Epidermal melanocyte (primary cell): ENCODE measurements around the gene ZHX3.

ENCODE experiments used
- DNase-seq: peaks from one replicate; pipeline ENCODE4 v3.0.0; 2011; ENCODE audit warnings: low spot score; ENCODE audit not compliant: insufficient read length

ZHX3 gene

DNA sequence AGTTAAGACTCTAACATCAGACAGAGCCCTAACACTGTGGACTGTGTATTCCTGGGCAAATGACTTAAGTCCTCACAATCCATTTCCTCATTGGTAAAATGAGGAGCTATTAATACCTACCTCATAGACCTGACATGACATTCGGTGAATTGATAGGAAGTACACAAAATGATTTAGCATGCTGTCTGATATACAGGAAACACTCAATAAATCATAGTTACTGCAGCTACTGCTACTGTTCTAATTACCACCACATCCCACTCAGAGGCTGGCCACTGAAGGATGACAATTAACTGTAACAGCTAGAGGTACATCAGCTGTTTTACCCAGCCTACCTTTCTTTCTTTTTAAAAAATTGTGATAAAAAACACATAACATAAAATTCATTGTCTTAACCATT is 92.4 kb downstream of the ZHX3 start:
- DNase-seq, result no peak

DNA sequence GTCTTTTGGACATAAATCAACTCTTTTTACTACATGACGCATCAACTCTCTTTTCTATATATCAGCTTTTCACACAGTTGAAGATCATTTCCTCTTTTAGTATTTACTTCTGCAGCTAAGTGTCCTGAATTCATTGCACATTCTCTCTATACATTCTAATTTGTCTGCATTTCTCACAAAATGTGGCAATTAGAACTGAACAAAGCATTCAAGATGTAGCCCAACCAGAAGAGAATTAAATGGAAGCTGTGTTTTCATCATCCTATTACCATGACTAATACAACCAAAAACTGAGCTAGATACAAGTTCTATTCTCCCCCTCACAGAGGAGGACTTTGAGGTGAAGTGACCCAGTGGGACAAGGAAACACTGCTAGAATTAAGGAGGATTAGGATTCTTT is 93.2 kb downstream of the ZHX3 start:
- DNase-seq, result no peak

DNA sequence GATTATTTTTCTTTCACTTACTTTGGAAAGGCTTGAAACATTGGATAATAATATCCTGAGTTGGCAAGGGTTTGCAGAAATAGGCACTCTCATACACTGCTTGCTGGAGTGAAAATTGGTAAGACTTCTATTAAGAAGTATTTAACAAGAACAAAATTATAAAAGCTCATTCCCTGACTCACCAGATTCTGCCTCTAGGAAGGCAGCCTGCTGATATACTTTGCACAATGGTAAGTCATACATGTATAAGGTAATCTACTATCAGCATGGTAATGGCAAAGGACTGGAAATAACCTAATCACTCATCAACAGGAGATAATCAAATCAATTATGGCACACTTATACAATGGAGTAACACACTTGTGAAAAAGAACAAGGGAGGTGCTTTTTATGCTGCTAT is 94.4 kb downstream of the ZHX3 start:
- DNase-seq, result no peak

GRCh38 chr20:41222703-41223102 is 94.8 kb downstream of the ZHX3 start:
- DNase-seq, result no peak

- no peak for DNase-seq
These were observed 95.2 kb downstream of the ZHX3 start for GRCh38 chr20:41222296-41222695.

GRCh38 chr20:41221614-41222218 is 95.8 kb downstream of the ZHX3 start:
- no peak for DNase-seq

DNA sequence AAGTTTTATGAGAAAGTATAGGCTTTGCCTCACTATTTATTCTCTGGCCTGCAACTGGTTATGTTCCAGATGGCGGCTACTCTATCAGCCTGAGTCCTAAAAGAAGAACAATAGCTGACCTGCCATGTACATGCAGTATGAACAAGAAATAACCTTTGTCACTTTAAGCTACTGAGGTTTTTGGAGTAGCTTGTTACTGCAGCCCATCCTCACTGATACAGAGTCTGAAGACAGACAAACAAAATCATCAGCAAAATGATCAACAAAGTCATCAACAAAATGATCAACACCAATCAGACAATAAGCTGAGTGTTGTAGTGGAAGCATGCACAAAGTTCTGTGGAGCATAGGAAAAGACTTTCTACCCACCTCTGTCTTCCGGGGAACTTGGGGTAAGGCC is 97.7 kb downstream of the ZHX3 start:
- no peak for DNase-seq

- DNase-seq, result no peak
These were observed 99.1 kb downstream of the ZHX3 start for GRCh38 chr20:41218466-41218865.

DNA sequence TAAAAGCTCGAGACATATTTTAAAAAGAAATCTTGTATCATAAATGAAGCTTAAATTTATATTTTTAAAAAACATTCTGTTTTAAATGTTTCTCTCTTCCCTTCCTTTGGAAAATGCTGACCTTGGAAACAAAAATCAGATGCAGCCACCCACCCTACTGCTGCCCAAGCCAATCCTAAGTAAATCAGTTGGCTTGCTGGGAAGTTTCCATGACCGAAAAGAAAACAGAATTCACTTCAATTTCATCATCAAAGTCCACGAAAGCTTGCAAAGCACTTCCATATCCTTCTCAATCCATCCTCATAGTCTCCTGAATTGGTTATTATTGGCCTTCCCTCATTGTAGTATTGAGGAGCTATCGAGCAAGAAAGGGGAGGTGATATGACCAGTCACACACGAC is 100.1 kb downstream of the ZHX3 start:
- DNase-seq, result no peak

DNA sequence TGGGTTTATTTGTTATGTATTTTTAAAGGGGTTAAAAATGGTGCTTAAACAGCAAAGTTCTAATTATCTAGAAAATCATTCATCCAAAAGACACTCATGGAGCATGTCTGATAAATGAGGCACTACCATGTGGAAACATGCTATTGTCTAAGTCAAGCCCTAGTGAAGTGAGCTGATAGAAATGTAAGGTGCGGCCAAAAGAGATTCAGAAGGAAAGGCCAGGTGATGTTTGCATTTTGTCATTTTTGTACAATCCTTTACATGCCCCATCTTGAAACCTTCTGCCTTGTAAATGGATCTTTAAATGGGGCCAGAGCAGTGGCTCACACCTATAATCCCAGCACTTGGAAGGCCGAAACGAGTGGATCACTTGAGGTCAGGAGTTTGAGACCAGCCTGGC is 102.9 kb downstream of the ZHX3 start:
- DNase-seq, result no peak

GRCh38 chr20:41214202-41214601 is 103.3 kb downstream of the ZHX3 start:
- no peak for DNase-seq

DNA sequence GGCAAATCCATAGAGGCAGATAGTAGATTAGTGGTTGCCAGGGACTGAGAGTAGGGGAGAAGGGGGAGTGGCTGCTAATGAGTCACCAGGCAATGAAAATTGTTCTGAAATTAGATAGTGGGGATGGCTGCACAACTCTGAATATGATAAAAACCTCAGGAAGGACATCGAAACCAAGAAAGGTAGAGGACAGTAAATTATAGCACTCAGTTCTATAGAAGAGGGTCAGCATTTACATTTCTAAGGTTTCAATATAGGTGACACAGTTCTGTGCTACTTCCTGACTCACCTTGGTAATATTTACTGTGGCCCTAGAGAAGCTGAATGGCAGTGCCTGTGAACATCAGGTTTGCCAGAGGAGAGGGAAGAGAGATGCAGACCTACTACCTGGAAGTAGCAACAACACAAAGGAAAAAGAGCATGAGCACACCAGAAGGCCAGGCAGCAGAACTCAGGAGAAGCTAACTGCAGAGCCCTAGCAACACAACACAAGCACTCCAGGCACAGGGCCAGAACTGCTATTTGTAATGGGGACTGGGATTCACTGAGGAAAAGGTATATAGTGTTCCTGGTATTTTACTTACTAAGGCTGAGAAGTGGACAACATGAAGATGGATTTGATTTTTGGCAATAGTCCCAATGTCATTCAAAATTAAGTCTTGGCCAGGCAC is 104.2 kb downstream of the ZHX3 start:
- no peak for DNase-seq

GRCh38 chr20:41205313-41205712 is 112.2 kb downstream of the ZHX3 start:
- DNase-seq, result peak; percentile 21

DNA sequence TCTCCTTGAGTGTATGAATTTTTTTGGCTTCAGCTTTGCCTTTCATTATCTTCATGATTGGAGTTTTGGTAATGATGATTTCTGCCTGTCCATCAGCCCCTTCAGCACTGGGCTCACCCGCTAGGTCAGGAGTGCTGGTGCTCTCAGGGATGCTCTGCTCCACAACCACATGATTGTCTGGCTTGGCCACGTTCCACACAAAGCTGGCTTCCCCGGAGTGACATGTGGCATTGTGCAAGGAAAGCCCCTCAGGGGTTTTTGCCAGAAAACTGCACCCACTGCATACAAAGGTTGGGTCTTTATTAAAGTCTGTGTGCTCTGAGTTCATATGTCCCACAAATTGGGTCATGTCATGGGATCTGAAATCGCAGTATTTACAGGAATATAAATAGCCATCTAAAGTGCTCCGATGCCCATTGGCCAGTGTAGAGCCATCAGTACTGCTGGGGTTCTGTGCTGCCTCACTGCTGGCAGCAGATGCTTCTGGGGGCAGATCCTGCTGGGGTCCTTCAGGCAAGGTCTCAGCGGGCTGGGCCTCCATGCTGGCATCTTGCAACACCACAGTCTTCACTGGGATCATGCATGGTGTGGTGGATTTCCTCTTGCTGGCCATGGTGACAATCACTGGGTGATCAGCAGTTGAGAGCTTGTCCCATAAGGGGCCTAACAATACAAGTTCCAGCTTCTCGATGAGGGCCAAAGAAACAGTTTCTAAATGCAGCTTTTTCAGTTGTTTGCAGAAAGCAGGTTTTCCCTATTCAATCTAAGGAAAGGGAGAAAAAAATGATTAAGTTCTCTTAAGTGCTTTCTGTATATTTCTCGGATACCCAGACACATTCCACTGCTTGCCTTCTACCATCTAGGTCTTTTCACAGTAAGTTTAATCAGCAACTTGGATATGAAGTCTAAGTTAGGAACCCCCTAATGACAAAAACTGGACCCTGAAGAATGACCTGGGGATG is 112.9 kb downstream of the ZHX3 start:
- DNase-seq, result peak; percentile 17

- DNase-seq, result no peak
These were observed 113.9 kb downstream of the ZHX3 start for GRCh38 chr20:41203660-41204059.

DNA sequence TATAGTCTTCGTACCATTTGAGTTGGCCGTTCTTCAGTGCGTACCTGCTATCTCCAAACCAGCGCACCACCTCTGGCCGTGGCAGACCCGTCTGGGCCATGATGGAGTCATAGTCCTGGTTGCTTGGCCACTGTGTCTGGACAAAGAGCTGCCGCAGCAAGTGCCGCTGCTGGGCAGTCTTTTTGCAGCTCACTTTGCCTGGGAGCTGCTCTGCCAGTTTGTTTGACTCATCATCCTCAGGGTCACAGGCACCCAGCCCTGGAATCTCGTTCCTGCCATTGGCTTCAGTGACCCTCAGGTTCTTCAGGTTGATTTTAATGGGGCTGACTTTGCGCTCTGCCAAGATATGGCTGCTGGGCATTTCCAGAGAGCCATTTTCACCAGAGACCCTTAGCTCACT is 115.1 kb downstream of the ZHX3 start:
- DNase-seq, result no peak

DNA sequence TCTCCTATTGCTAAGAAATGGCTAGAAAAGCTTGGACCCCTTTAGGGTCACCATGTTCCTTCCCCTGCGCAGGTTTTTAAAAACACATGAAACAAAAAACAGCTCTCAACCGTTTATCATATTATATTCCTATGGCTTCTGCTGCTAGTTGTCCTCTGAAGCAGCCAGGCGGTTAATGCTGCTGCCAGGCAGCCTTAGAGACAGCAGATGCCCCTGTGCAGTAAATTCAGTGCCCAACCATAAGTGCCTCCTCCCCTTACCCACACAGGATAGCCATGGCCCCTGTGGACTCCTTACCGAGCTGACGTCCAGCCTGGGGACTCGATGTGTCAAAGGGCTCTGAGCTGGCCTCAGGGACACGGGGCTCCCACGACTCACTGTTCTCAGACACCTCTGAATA is 115.8 kb downstream of the ZHX3 start:
- no peak for DNase-seq

- no peak for DNase-seq
These were observed 116.9 kb downstream of the ZHX3 start for GRCh38 chr20:41200446-41201202.

DNA sequence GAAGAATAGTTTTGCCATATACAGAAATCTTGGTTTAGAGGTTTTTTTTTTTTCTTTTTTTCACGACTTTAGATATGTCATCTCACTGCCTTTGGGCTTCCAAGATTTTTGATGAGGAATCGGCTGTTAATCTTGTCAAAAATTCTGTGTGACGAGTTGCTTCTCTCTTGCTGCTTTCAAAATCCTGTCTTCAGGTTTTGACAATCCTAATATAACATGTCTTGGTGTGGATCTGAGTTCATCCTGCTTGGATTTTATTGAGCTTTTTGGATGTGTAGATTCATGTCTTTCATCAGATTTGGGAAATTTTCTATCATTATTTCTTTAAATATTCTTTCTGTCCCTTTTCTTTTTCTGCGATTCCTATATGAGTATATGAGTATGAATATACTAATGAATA is 119.1 kb downstream of the ZHX3 start:
- DNase-seq, result no peak

DNA sequence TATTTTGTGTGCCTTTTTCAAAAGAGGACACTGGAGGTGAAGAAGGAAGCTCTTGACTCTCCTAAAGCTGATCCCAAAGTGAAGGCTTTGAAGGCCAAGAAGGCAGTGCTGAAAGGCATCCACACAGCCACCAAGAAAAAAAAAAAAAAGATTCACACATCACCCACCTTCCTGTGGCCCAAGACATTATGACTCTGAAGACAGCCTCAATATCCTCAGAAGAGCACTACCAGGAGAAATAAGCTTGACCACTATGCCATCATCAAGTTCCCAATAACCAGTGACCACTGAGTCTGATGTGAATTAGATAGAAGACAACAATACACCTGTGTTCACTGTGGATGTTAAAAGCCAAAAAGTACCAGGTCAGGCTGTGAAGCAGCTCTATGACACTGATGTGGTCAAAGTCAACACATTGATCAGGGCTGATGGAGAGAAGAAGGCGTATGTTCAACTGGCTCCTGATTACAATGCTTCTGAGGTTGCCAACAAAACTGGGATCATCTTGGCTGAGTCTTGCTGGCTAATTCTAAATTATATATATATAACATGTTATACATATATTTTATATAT is 120.8 kb downstream of the ZHX3 start:
- DNase-seq, result no peak

- DNase-seq, result no peak
These were observed 125.0 kb downstream of the ZHX3 start for GRCh38 chr20:41192575-41192974.
